ENCODE measurements around the gene IFIT1B.
A peak's percentile ranks its signal among the peaks of the same experiment; 100 is the strongest.

The IFIT1B gene

DNA sequence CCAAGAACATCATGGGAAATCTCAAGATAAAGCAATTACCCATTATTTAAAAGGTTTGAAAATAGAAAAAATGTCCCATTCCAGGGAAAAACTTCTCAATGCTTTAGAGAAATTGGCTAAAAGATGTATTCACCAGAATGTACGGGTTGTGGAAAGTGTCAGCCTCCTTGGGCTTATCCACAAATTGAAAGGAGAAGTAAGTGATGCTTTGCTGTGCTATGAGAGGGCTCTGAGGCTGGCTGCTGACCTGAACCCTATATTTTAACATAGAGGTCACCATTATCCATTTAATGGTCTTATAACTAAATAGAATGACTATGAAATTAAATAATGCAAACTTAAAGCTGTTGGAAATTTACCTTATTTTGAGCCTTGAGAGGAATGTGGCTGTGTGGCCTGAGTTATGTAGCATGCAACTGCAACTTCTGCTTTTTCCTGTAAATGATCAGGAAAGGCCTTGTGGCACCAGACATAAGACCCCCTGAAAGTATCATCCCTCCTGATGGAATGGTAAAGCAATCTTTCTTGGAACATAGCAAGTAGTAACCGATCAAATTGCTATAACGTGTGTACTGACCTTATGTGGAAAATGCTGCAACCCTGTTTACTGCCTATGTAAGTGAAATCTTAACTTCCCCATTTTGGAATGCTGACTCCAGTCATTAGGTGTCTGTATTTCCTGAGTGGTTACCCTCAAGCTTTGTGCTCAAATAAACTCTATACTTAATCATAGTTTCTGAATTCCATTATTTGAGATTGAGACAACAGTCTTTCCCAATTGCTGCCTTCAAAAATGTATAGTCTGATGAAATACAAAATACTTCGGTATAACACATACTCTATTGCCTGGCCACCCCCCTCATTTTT, 6.9 kb downstream of the IFIT1B start:
- no peak overlapping the region for H3K9ac ChIP-seq (ENCODE audit: low read length)
- no peak overlapping the region for H3K27ac ChIP-seq (ENCODE audit: low read length, poor library complexity, severe bottlenecking)
- no peak overlapping the region for H4K91ac ChIP-seq (ENCODE audit: low read length)
- H3K14ac ChIP-seq (ENCODE audit: low read length in 2 of 2): no peak overlapping the region
- H3K27me3 ChIP-seq (ENCODE audit: control insufficient read depth in 1 of 2, insufficient read depth in 1 of 2, low read length in 2 of 2): no peaks in the 10 kb centered on the region
- H2BK5ac ChIP-seq (ENCODE audit: low read depth, low read length, poor library complexity, severe bottlenecking): no peak overlapping the region
- no peak for DNase-seq
- H2AFZ ChIP-seq (ENCODE audit: low read depth, low read length): no peak overlapping the region
- no peak overlapping the region for H2BK12ac ChIP-seq (ENCODE audit: low read length in 2 of 2)
- no peak overlapping the region for H3K18ac ChIP-seq (ENCODE audit: low read depth in 1 of 2, low read length in 2 of 2)
- H3K9me3 ChIP-seq (ENCODE audit: control insufficient read depth, low read length): no peaks in the 10 kb centered on the region
- no peak overlapping the region for H2BK120ac ChIP-seq (ENCODE audit: low read depth, low read length)
- no peak overlapping the region for H2BK15ac ChIP-seq (ENCODE audit: low read depth, poor library complexity, severe bottlenecking)
- no peak overlapping the region for H3K4me2 ChIP-seq (ENCODE audit: low read length, poor library complexity, severe bottlenecking)
- H3K4me3 ChIP-seq (ENCODE audit: insufficient read depth in 1 of 2, low read depth in 1 of 2, low read length in 2 of 2): no peak overlapping the region
- 96% methylated on average over 4 of the region's 4 CpGs for WGBS
- no peaks in the 10 kb centered on the region for H3K79me1 ChIP-seq (replicated peaks; ENCODE audit: low read length, poor library complexity, severe bottlenecking)
- H3K36me3 ChIP-seq (ENCODE audit: control insufficient read depth in 1 of 2, insufficient read depth in 2 of 2, low read depth in 1 of 2, low read length in 2 of 2): no peaks in the 10 kb centered on the region
- H3K23ac ChIP-seq (ENCODE audit: low read length in 2 of 2): no peak overlapping the region
- no peak overlapping the region for H2AK5ac ChIP-seq (ENCODE audit: low read length, severe bottlenecking)
- no peaks in the 10 kb centered on the region for H3K4me1 ChIP-seq (ENCODE audit: control insufficient read depth, insufficient read depth, low read depth, low read length)
- no peak overlapping the region for H3K4ac ChIP-seq (ENCODE audit: low read depth in 1 of 2, low read length in 2 of 2)
- no peak overlapping the region for H4K8ac ChIP-seq (ENCODE audit: low read length)

DNA sequence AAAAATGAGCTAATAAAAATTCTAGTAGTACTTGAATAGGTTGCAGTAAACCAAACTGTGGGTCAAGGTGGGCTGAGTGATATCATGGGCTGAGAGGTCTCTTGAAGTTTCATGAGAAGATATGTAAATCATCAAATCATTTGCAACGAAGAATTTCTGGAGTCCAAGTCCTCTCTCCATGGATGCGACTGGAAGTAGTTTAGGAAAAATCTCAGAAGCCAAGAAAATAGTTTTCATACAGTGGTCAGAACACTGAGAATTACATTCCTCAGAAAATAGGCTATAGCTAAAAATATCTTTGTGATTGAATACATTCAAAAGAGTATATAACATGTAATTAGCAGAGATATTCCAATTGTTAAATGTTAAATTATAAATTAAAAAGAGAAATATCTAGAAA, 10.9 kb downstream of the IFIT1B start:
- no peak overlapping the region for H2BK120ac ChIP-seq (ENCODE audit: low read depth, low read length)
- H2BK15ac ChIP-seq (ENCODE audit: low read depth, poor library complexity, severe bottlenecking): no peak overlapping the region
- no peak overlapping the region for H3K27ac ChIP-seq (ENCODE audit: low read length, poor library complexity, severe bottlenecking)
- H3K9me3 ChIP-seq (ENCODE audit: control insufficient read depth, low read length): no peaks in the 10 kb centered on the region
- H3K4me3 ChIP-seq (ENCODE audit: insufficient read depth in 1 of 2, low read depth in 1 of 2, low read length in 2 of 2): no peak overlapping the region
- no peak overlapping the region for H3K9ac ChIP-seq (ENCODE audit: low read length)
- H3K4ac ChIP-seq (ENCODE audit: low read depth in 1 of 2, low read length in 2 of 2): no peak overlapping the region
- H2BK5ac ChIP-seq (ENCODE audit: low read depth, low read length, poor library complexity, severe bottlenecking): no peak overlapping the region
- H4K91ac ChIP-seq (ENCODE audit: low read length): no peak overlapping the region
- H2AK5ac ChIP-seq (ENCODE audit: low read length, severe bottlenecking): no peak overlapping the region
- H3K4me2 ChIP-seq (ENCODE audit: low read length, poor library complexity, severe bottlenecking): no peak overlapping the region
- H3K18ac ChIP-seq (ENCODE audit: low read depth in 1 of 2, low read length in 2 of 2): no peak overlapping the region
- H2BK12ac ChIP-seq (ENCODE audit: low read length in 2 of 2): no peak overlapping the region
- no peaks in the 10 kb centered on the region for H3K36me3 ChIP-seq (ENCODE audit: control insufficient read depth in 1 of 2, insufficient read depth in 2 of 2, low read depth in 1 of 2, low read length in 2 of 2)
- no peaks in the 10 kb centered on the region for H3K79me1 ChIP-seq (replicated peaks; ENCODE audit: low read length, poor library complexity, severe bottlenecking)
- H4K8ac ChIP-seq (ENCODE audit: low read length): no peak overlapping the region
- H3K14ac ChIP-seq (ENCODE audit: low read length in 2 of 2): no peak overlapping the region
- H2AFZ ChIP-seq (ENCODE audit: low read depth, low read length): no peak overlapping the region
- peaks cover 4% of the 10 kb centered on the region for H3K4me1 ChIP-seq (ENCODE audit: control insufficient read depth, insufficient read depth, low read depth, low read length)
- WGBS: 57% methylated on average over 1 of the region's 2 CpGs
- H3K23ac ChIP-seq (ENCODE audit: low read length in 2 of 2): no peak overlapping the region
- H3K27me3 ChIP-seq (ENCODE audit: control insufficient read depth in 1 of 2, insufficient read depth in 1 of 2, low read length in 2 of 2): no peaks in the 10 kb centered on the region
- no peak for DNase-seq

DNA sequence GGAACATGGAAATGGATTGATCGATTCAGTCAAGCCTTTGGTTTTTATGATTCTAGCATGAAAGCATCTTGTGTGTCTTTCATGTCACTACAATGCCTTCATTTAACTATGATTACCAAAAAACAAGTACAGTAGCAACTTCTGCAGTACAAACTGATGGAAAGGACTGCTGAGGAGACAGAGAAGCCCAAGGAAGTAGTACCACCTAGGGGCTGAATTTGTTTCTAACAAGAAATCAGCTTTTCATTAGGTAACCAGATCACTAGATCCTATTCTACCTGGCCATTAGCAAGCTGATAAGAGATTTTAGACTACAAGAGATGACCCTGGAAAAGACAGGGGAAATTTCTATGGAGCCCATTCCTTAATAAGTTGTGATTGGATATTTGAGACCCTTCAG, 11.4 kb downstream of the IFIT1B start:
- H3K36me3 ChIP-seq (ENCODE audit: control insufficient read depth in 1 of 2, insufficient read depth in 2 of 2, low read depth in 1 of 2, low read length in 2 of 2): no peaks in the 10 kb centered on the region
- no peaks in the 10 kb centered on the region for H3K9me3 ChIP-seq (ENCODE audit: control insufficient read depth, low read length)
- H2BK15ac ChIP-seq (ENCODE audit: low read depth, poor library complexity, severe bottlenecking): no peak overlapping the region
- DNase-seq: peak; percentile 42
- no peak overlapping the region for H3K18ac ChIP-seq (ENCODE audit: low read depth in 1 of 2, low read length in 2 of 2)
- no peak overlapping the region for H3K4ac ChIP-seq (ENCODE audit: low read depth in 1 of 2, low read length in 2 of 2)
- no peaks in the 10 kb centered on the region for H3K79me1 ChIP-seq (replicated peaks; ENCODE audit: low read length, poor library complexity, severe bottlenecking)
- H2BK120ac ChIP-seq (ENCODE audit: low read depth, low read length): no peak overlapping the region
- H2BK5ac ChIP-seq (ENCODE audit: low read depth, low read length, poor library complexity, severe bottlenecking): no peak overlapping the region
- no peak overlapping the region for H2BK12ac ChIP-seq (ENCODE audit: low read length in 2 of 2)
- H3K4me1 ChIP-seq (ENCODE audit: control insufficient read depth, insufficient read depth, low read depth, low read length): peaks cover 4% of the 10 kb centered on the region
- H3K14ac ChIP-seq (ENCODE audit: low read length in 2 of 2): no peak overlapping the region
- no peak overlapping the region for H2AK5ac ChIP-seq (ENCODE audit: low read length, severe bottlenecking)
- H3K9ac ChIP-seq (ENCODE audit: low read length): no peak overlapping the region
- H4K8ac ChIP-seq (ENCODE audit: low read length): no peak overlapping the region
- H3K23ac ChIP-seq (ENCODE audit: low read length in 2 of 2): no peak overlapping the region
- no peak overlapping the region for H3K4me2 ChIP-seq (ENCODE audit: low read length, poor library complexity, severe bottlenecking)
- WGBS: 100% methylated on average over 1 of the region's 1 CpG
- H3K4me3 ChIP-seq (ENCODE audit: insufficient read depth in 1 of 2, low read depth in 1 of 2, low read length in 2 of 2): no peak overlapping the region
- no peaks in the 10 kb centered on the region for H3K27me3 ChIP-seq (ENCODE audit: control insufficient read depth in 1 of 2, insufficient read depth in 1 of 2, low read length in 2 of 2)
- H3K27ac ChIP-seq (ENCODE audit: low read length, poor library complexity, severe bottlenecking): no peak overlapping the region
- H4K91ac ChIP-seq (ENCODE audit: low read length): no peak overlapping the region
- no peak overlapping the region for H2AFZ ChIP-seq (ENCODE audit: low read depth, low read length)

DNA sequence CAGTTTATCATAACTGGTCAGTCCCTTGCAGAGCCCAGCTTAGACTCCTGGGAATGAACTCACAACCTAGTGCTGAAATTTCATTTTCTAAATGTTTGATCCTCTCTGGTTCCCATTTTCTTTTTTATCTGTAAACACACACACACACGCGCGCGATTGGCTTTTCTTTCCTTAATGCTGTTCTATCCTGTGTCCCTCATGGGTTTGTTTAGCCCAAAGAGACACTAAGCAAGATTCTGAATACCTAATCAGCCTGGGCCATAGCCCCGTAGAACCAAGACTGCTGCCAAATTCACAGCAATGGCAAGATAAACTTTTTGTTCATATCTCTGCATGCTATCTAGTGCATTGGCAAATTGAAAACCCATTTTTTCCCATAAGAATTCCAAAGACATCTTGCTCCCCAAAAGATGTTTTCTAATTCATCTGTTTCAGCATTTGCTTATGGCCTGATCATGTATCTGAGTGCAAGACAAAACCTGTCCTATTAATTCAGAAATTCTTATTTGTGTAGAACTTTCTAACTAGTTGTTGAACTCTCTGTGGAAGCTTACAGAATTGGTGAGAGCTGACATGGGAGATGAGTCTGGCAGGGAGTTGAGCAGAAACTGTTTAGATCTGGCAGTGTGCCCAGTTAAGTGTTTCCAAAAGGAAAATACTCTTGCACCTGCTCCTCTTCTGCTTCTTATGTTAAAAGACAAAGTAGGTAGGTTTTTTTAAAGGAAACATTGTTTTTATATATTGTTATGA, 12.8 kb downstream of the IFIT1B start:
- no peak overlapping the region for H3K27ac ChIP-seq (ENCODE audit: low read length, poor library complexity, severe bottlenecking)
- H4K91ac ChIP-seq (ENCODE audit: low read length): no peak overlapping the region
- no peak overlapping the region for H2BK12ac ChIP-seq (ENCODE audit: low read length in 2 of 2)
- no peak overlapping the region for H3K14ac ChIP-seq (ENCODE audit: low read length in 2 of 2)
- H3K4ac ChIP-seq (ENCODE audit: low read depth in 1 of 2, low read length in 2 of 2): no peak overlapping the region
- H3K4me1 ChIP-seq (ENCODE audit: control insufficient read depth, insufficient read depth, low read depth, low read length): peaks cover 4% of the 10 kb centered on the region
- peaks cover 0 to 3% of the 10 kb centered on the region in 2 experiments for H3K36me3 ChIP-seq (ENCODE audit: control insufficient read depth in 1 of 2, insufficient read depth in 2 of 2, low read depth in 1 of 2, low read length in 2 of 2)
- no peak overlapping the region for H3K4me2 ChIP-seq (ENCODE audit: low read length, poor library complexity, severe bottlenecking)
- H2AFZ ChIP-seq (ENCODE audit: low read depth, low read length): no peak overlapping the region
- no peak overlapping the region for H2BK15ac ChIP-seq (ENCODE audit: low read depth, poor library complexity, severe bottlenecking)
- H3K9ac ChIP-seq (ENCODE audit: low read length): no peak overlapping the region
- no peak overlapping the region for H2BK5ac ChIP-seq (ENCODE audit: low read depth, low read length, poor library complexity, severe bottlenecking)
- no peak overlapping the region for H3K4me3 ChIP-seq (ENCODE audit: insufficient read depth in 1 of 2, low read depth in 1 of 2, low read length in 2 of 2)
- no peak overlapping the region for H4K8ac ChIP-seq (ENCODE audit: low read length)
- H2BK120ac ChIP-seq (ENCODE audit: low read depth, low read length): no peak overlapping the region
- H3K27me3 ChIP-seq (ENCODE audit: control insufficient read depth in 1 of 2, insufficient read depth in 1 of 2, low read length in 2 of 2): no peaks in the 10 kb centered on the region
- peaks cover 3% of the 10 kb centered on the region for H3K79me1 ChIP-seq (replicated peaks; ENCODE audit: low read length, poor library complexity, severe bottlenecking)
- no peak for DNase-seq
- H2AK5ac ChIP-seq (ENCODE audit: low read length, severe bottlenecking): no peak overlapping the region
- no peak overlapping the region for H3K18ac ChIP-seq (ENCODE audit: low read depth in 1 of 2, low read length in 2 of 2)
- 96% methylated on average over 5 of the region's 5 CpGs for WGBS
- no peaks in the 10 kb centered on the region for H3K9me3 ChIP-seq (ENCODE audit: control insufficient read depth, low read length)
- H3K23ac ChIP-seq (ENCODE audit: low read length in 2 of 2): no peak overlapping the region

Data from mesenchymal stem cell (in vitro differentiated cells and primary cell).